ENCODE measurements around the gene CAB39. TPM values are rescaled to one million over a fixed set of nuclear protein-coding genes. Genes with fewer than 3 reads are reported as not detected.

The CAB39 gene
- total RNA-seq, 1 experiment from 2014 or later: 39.9 TPM

- ChIA-PET CTCF (no interaction called here), POLR2A (no interaction called here)
- Histone ChIP-seq H3K36me3 (ENCODE audit: control insufficient read depth, insufficient read depth, low read length) (0 out of 2 replicates have a peak, but pooled peaks cover 3% of the 10 kb centered on the region), H3K9me3 (ENCODE audit: control insufficient read depth, insufficient read depth, low read depth, low read length) (no peaks in the 10 kb centered on the region), H3K4me1 (ENCODE audit: control insufficient read depth, insufficient read depth, low read length) (peaks cover 40% of the 10 kb centered on the region), H3K4me3 (ENCODE audit: low read depth in 2 of 2, low read length in 2 of 2) (no peak overlapping the region), H3K27me3 (ENCODE audit: control insufficient read depth, insufficient read depth, low read length) (no peaks in the 10 kb centered on the region), H3K27ac (ENCODE audit: low read length) (peak overlapping the region; percentile 54)
- peak; percentile 38 for DNase-seq (ENCODE audit: low read depth, low spot score)
- intact Hi-C loops (cut with micrococcal nuclease; ENCODE audit: unreplicated experiment) (no loop called here), in situ Hi-C loops (cut with HindIII; ENCODE audit: low pct_unique_long_range_greater_than_20kb, low sequenced_read_pairs) (no loop called here)
- ATAC-seq: 0 out of 2 replicates have a peak, but pooled peaks have one; percentile 51
- BruUV-seq (replicated peaks): no TSS peak
- TF ChIP-seq POLR2AphosphoS5 (IDR thresholded peaks at IDR 0.05; ENCODE audit: low read depth, low read length): no peak
These were observed 65.1 kb downstream of the CAB39 start for GRCh38 chr2:230777721-230778120.

- no peak for TF ChIP-seq CTCF (IDR thresholded peaks at IDR 0.05)
- no peak for TF ChIP-seq REST (IDR thresholded peaks at IDR 0.05; ENCODE audit: insufficient read depth in 1 of 2, low read depth in 2 of 2, low read length in 1 of 2)
- no peak for TF ChIP-seq POLR2AphosphoS5 (IDR thresholded peaks at IDR 0.05; ENCODE audit: low read depth, low read length)
- TF ChIP-seq TCF7L2 (IDR thresholded peaks at IDR 0.05; ENCODE audit: low read depth, low read length): no peak
- no peak for TF ChIP-seq SIN3A (IDR thresholded peaks at IDR 0.05; ENCODE audit: borderline replicate concordance, insufficient read depth, low read depth, low read length)
- POLR2A ChIA-PET: no interaction called here
- H3K9me3 ChIP-seq (ENCODE audit: control insufficient read depth, insufficient read depth, low read depth, low read length): no peaks in the 10 kb centered on the region
- H3K27ac ChIP-seq (ENCODE audit: low read length): peak overlapping the region; percentile 54
- H3K27me3 ChIP-seq (ENCODE audit: control insufficient read depth, insufficient read depth, low read length): no peaks in the 10 kb centered on the region
- intact Hi-C loops (cut with micrococcal nuclease; ENCODE audit: unreplicated experiment): no loop called here
- peaks cover 40% of the 10 kb centered on the region for H3K4me1 ChIP-seq (ENCODE audit: control insufficient read depth, insufficient read depth, low read length)
- ATAC-seq (no peak), DNase-seq (ENCODE audit: low read depth, low spot score) (no peak)
- CTCF ChIA-PET: no interaction called here
- BruUV-seq (replicated peaks): no TSS peak
- in situ Hi-C loops (cut with HindIII; ENCODE audit: low pct_unique_long_range_greater_than_20kb, low sequenced_read_pairs): no loop called here
- H3K36me3 ChIP-seq (ENCODE audit: control insufficient read depth, insufficient read depth, low read length): 0 out of 2 replicates have a peak, but pooled peaks cover 3% of the 10 kb centered on the region
- H3K4me3 ChIP-seq (ENCODE audit: low read depth in 2 of 2, low read length in 2 of 2): no peak overlapping the region
These were observed 65.9 kb downstream of the CAB39 start for GRCh38 chr2:230778350-230779063.

- Histone ChIP-seq H3K36me3 (ENCODE audit: control insufficient read depth, insufficient read depth, low read length) (0 out of 2 replicates have a peak, but pooled peaks cover 3% of the 10 kb centered on the region), H3K27ac (ENCODE audit: low read length) (no peak overlapping the region; the same call in 1 of the 2 replicates), H3K4me1 (ENCODE audit: control insufficient read depth, insufficient read depth, low read length) (peaks cover 40% of the 10 kb centered on the region), H3K4me3 (ENCODE audit: low read depth in 2 of 2, low read length in 2 of 2) (no peak overlapping the region), H3K27me3 (ENCODE audit: control insufficient read depth, insufficient read depth, low read length) (no peaks in the 10 kb centered on the region), H3K9me3 (ENCODE audit: control insufficient read depth, insufficient read depth, low read depth, low read length) (no peaks in the 10 kb centered on the region)
- ATAC-seq: no peak
- intact Hi-C loops (cut with micrococcal nuclease; ENCODE audit: unreplicated experiment) (no loop called here), in situ Hi-C loops (cut with HindIII; ENCODE audit: low pct_unique_long_range_greater_than_20kb, low sequenced_read_pairs) (no loop called here)
- no peak for DNase-seq (ENCODE audit: low read depth, low spot score)
- ChIA-PET POLR2A (no interaction called here), CTCF (no interaction called here)
- TF ChIP-seq POLR2AphosphoS5 (IDR thresholded peaks at IDR 0.05; ENCODE audit: low read depth, low read length): no peak
- no peak for TF ChIP-seq REST (IDR thresholded peaks at IDR 0.05; ENCODE audit: insufficient read depth in 1 of 2, low read depth in 2 of 2, low read length in 1 of 2)
- BruUV-seq (replicated peaks): no TSS peak
These were observed 66.5 kb downstream of the CAB39 start for GRCh38 chr2:230779126-230779525.
